ENCODE data around the gene NMT2.

Gene NMT2

GRCh38 chr10:15140698-15141097 is 27.8 kb downstream of the NMT2 start:
- Histone ChIP-seq H3K79me2 (ENCODE audit: control insufficient read depth, insufficient read depth, low read length, poor library complexity) (no peaks in the 10 kb centered on the region), H3K4ac (ENCODE audit: low read depth, low read length) (no peak overlapping the region), H3K18ac (ENCODE audit: low read length) (no peak overlapping the region), H2BK5ac (ENCODE audit: low read depth, low read length, poor library complexity) (no peak overlapping the region), H3K14ac (ENCODE audit: low read length) (no peak overlapping the region), H4K12ac (ENCODE audit: low read depth, low read length) (no peak overlapping the region), H3K4me1 (ENCODE audit: control insufficient read depth in 1 of 2, insufficient read depth in 2 of 2, low read length in 2 of 2) (no peaks in the 10 kb centered on the region), H3K4me3 (ENCODE audit: low read depth, low read length) (no peak overlapping the region), H3K4me2 (ENCODE audit: low read length) (no peak overlapping the region), H4K91ac (ENCODE audit: low read depth, low read length) (no peak overlapping the region), H3K79me1 (ENCODE audit: low read length) (no peaks in the 10 kb centered on the region), H4K8ac (ENCODE audit: low read depth, low read length) (no peak overlapping the region), H2AFZ (ENCODE audit: insufficient read depth, low read length, poor library complexity) (no peak overlapping the region), H3K27me3 (ENCODE audit: insufficient read depth, low read length) (no peaks in the 10 kb centered on the region), H3K9ac (ENCODE audit: low read length) (no peak overlapping the region), H3K36me3 (ENCODE audit: control insufficient read depth in 1 of 2, insufficient read depth in 2 of 2, low read length in 2 of 2) (peaks cover 0 to 2% of the 10 kb centered on the region in 2 experiments), H2BK12ac (ENCODE audit: low read length) (no peak overlapping the region), H2BK120ac (ENCODE audit: insufficient read depth, low read length, poor library complexity) (no peak overlapping the region), H3K9me3 (ENCODE audit: insufficient read depth, low read depth, low read length) (no peaks in the 10 kb centered on the region), H3K23ac (ENCODE audit: low read length) (no peak overlapping the region), H2AK5ac (ENCODE audit: low read length) (no peak overlapping the region), H3K27ac (ENCODE audit: low read depth, low read length) (no peak overlapping the region)
- WGBS (ENCODE audit: extremely low coverage, insufficient coverage, insufficient read length) = no CpG with 5 or more reads among the region's 7 CpGs
- no peak for DNase-seq

- H2AK5ac ChIP-seq (ENCODE audit: low read length) = no peak overlapping the region
- no peak overlapping the region for H3K4me3 ChIP-seq (ENCODE audit: low read depth, low read length)
- H3K4me1 ChIP-seq (ENCODE audit: control insufficient read depth in 1 of 2, insufficient read depth in 2 of 2, low read length in 2 of 2) = no peaks in the 10 kb centered on the region
- H3K27me3 ChIP-seq (ENCODE audit: insufficient read depth, low read length) = no peaks in the 10 kb centered on the region
- no peak overlapping the region for H3K4ac ChIP-seq (ENCODE audit: low read depth, low read length)
- H3K9ac ChIP-seq (ENCODE audit: low read length) = no peak overlapping the region
- no peak overlapping the region for H2BK120ac ChIP-seq (ENCODE audit: insufficient read depth, low read length, poor library complexity)
- no peak overlapping the region for H3K27ac ChIP-seq (ENCODE audit: low read depth, low read length)
- H2BK5ac ChIP-seq (ENCODE audit: low read depth, low read length, poor library complexity) = no peak overlapping the region
- H4K8ac ChIP-seq (ENCODE audit: low read depth, low read length) = no peak overlapping the region
- no peaks in the 10 kb centered on the region for H3K79me1 ChIP-seq (ENCODE audit: low read length)
- no peak overlapping the region for H4K91ac ChIP-seq (ENCODE audit: low read depth, low read length)
- no peak for DNase-seq
- no peak overlapping the region for H2AFZ ChIP-seq (ENCODE audit: insufficient read depth, low read length, poor library complexity)
- no CpG with 5 or more reads among the region's 1 CpG for WGBS (ENCODE audit: extremely low coverage, insufficient coverage, insufficient read length)
- no peaks in the 10 kb centered on the region for H3K9me3 ChIP-seq (ENCODE audit: insufficient read depth, low read depth, low read length)
- no peak overlapping the region for H3K4me2 ChIP-seq (ENCODE audit: low read length)
- no peak overlapping the region for H3K23ac ChIP-seq (ENCODE audit: low read length)
- no peak overlapping the region for H2BK12ac ChIP-seq (ENCODE audit: low read length)
- no peaks in the 10 kb centered on the region for H3K79me2 ChIP-seq (ENCODE audit: control insufficient read depth, insufficient read depth, low read length, poor library complexity)
- H3K14ac ChIP-seq (ENCODE audit: low read length) = no peak overlapping the region
- no peak overlapping the region for H3K18ac ChIP-seq (ENCODE audit: low read length)
- H4K12ac ChIP-seq (ENCODE audit: low read depth, low read length) = no peak overlapping the region
- peaks cover 4 to 5% of the 10 kb centered on the region in 2 experiments for H3K36me3 ChIP-seq (ENCODE audit: control insufficient read depth in 1 of 2, insufficient read depth in 2 of 2, low read length in 2 of 2)
Observed at GRCh38 chr10:15137636-15138035, 30.9 kb downstream of the NMT2 start.

GRCh38 chr10:15137036-15137359 is 31.5 kb downstream of the NMT2 start:
- DNase-seq = no peak
- Histone ChIP-seq H3K79me1 (ENCODE audit: low read length) (no peaks in the 10 kb centered on the region), H2BK5ac (ENCODE audit: low read depth, low read length, poor library complexity) (no peak overlapping the region), H3K9ac (ENCODE audit: low read length) (no peak overlapping the region), H3K9me3 (ENCODE audit: insufficient read depth, low read depth, low read length) (no peaks in the 10 kb centered on the region), H4K91ac (ENCODE audit: low read depth, low read length) (no peak overlapping the region), H2BK12ac (ENCODE audit: low read length) (no peak overlapping the region), H3K23ac (ENCODE audit: low read length) (no peak overlapping the region), H4K8ac (ENCODE audit: low read depth, low read length) (no peak overlapping the region), H4K12ac (ENCODE audit: low read depth, low read length) (no peak overlapping the region), H2BK120ac (ENCODE audit: insufficient read depth, low read length, poor library complexity) (no peak overlapping the region), H3K27me3 (ENCODE audit: insufficient read depth, low read length) (no peaks in the 10 kb centered on the region), H3K4ac (ENCODE audit: low read depth, low read length) (no peak overlapping the region), H3K36me3 (ENCODE audit: control insufficient read depth in 1 of 2, insufficient read depth in 2 of 2, low read length in 2 of 2) (peaks cover 4 to 8% of the 10 kb centered on the region in 2 experiments), H2AFZ (ENCODE audit: insufficient read depth, low read length, poor library complexity) (no peak overlapping the region), H3K4me2 (ENCODE audit: low read length) (no peak overlapping the region), H3K27ac (ENCODE audit: low read depth, low read length) (no peak overlapping the region), H3K14ac (ENCODE audit: low read length) (no peak overlapping the region), H3K18ac (ENCODE audit: low read length) (no peak overlapping the region), H3K79me2 (ENCODE audit: control insufficient read depth, insufficient read depth, low read length, poor library complexity) (no peaks in the 10 kb centered on the region), H3K4me3 (ENCODE audit: low read depth, low read length) (no peak overlapping the region), H2AK5ac (ENCODE audit: low read length) (no peak overlapping the region), H3K4me1 (ENCODE audit: control insufficient read depth in 1 of 2, insufficient read depth in 2 of 2, low read length in 2 of 2) (no peaks in the 10 kb centered on the region)
- no CpG with 5 or more reads among the region's 4 CpGs for WGBS (ENCODE audit: extremely low coverage, insufficient coverage, insufficient read length)

- no peak overlapping the region for H2AK5ac ChIP-seq (ENCODE audit: low read length)
- H2AFZ ChIP-seq (ENCODE audit: insufficient read depth, low read length, poor library complexity) = no peak overlapping the region
- H3K4me1 ChIP-seq (ENCODE audit: control insufficient read depth in 1 of 2, insufficient read depth in 2 of 2, low read length in 2 of 2) = no peaks in the 10 kb centered on the region
- no peak for DNase-seq
- H3K79me1 ChIP-seq (ENCODE audit: low read length) = no peaks in the 10 kb centered on the region
- H3K9me3 ChIP-seq (ENCODE audit: insufficient read depth, low read depth, low read length) = no peaks in the 10 kb centered on the region
- no peak overlapping the region for H4K91ac ChIP-seq (ENCODE audit: low read depth, low read length)
- WGBS (ENCODE audit: extremely low coverage, insufficient coverage, insufficient read length) = no CpG with 5 or more reads among the region's 11 CpGs
- H2BK12ac ChIP-seq (ENCODE audit: low read length) = no peak overlapping the region
- H2BK120ac ChIP-seq (ENCODE audit: insufficient read depth, low read length, poor library complexity) = no peak overlapping the region
- no peak overlapping the region for H3K23ac ChIP-seq (ENCODE audit: low read length)
- H3K18ac ChIP-seq (ENCODE audit: low read length) = no peak overlapping the region
- no peak overlapping the region for H3K9ac ChIP-seq (ENCODE audit: low read length)
- no peaks in the 10 kb centered on the region for H3K27me3 ChIP-seq (ENCODE audit: insufficient read depth, low read length)
- no peak overlapping the region for H3K27ac ChIP-seq (ENCODE audit: low read depth, low read length)
- no peak overlapping the region for H2BK5ac ChIP-seq (ENCODE audit: low read depth, low read length, poor library complexity)
- H3K36me3 ChIP-seq (ENCODE audit: control insufficient read depth in 1 of 2, insufficient read depth in 2 of 2, low read length in 2 of 2) = peaks cover 4 to 8% of the 10 kb centered on the region in 2 experiments
- H3K4ac ChIP-seq (ENCODE audit: low read depth, low read length) = no peak overlapping the region
- H3K4me2 ChIP-seq (ENCODE audit: low read length) = no peak overlapping the region
- no peak overlapping the region for H4K12ac ChIP-seq (ENCODE audit: low read depth, low read length)
- H3K79me2 ChIP-seq (ENCODE audit: control insufficient read depth, insufficient read depth, low read length, poor library complexity) = no peaks in the 10 kb centered on the region
- no peak overlapping the region for H3K4me3 ChIP-seq (ENCODE audit: low read depth, low read length)
- H4K8ac ChIP-seq (ENCODE audit: low read depth, low read length) = no peak overlapping the region
- H3K14ac ChIP-seq (ENCODE audit: low read length) = no peak overlapping the region
Observed at GRCh38 chr10:15136129-15137035, 32.1 kb downstream of the NMT2 start.

Data from trophoblast cell (in vitro differentiated cells and primary cell).